GM12875 (cell line): Measurements from ENCODE around the gene MT1E.

Source experiments
- H3K4me3 ChIP-seq: one replicate; pipeline ENCODE4 v1.5.1; 2011; ENCODE audit warnings: low read depth, low read length, control low read depth
- CTCF ChIP-seq: IDR thresholded peaks from 2 replicates; pipeline ENCODE4 v1.5.1; 2011; ENCODE audit warnings: low read depth, mild to moderate bottlenecking, control low read depth, inconsistent platforms, low read length, moderate library complexity, borderline replicate concordance; ENCODE audit not compliant: insufficient read depth

Gene MT1E

DNA sequence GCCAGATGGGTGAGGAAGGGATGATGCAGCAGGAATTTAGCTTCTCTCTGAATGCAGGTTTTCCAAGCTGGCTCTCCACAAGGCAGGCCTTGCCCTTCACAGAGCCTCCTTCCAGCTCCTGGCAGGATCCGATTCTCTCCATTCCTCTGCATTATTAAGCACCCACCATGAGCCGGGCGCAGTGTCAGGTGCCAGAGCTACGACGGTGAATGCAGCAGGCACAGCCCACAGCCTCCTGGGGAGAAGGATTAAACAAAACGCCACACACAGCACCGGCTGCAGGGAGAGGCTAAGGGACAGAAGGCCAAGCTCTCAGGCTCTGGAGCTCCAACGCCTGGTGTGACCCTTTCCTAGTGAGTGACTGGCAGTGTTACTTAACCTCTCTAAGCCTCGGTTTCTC lies 24.3 kb upstream of the MT1E start:
- no peak overlapping the region for H3K4me3 ChIP-seq
- no peak for TF ChIP-seq CTCF

GRCh38 chr16:56603589-56603988 lies 22.0 kb upstream of the MT1E start:
- 0 out of 2 replicates have a peak, but pooled peaks have one; percentile 16 for TF ChIP-seq CTCF
- H3K4me3 ChIP-seq: no peak overlapping the region

DNA sequence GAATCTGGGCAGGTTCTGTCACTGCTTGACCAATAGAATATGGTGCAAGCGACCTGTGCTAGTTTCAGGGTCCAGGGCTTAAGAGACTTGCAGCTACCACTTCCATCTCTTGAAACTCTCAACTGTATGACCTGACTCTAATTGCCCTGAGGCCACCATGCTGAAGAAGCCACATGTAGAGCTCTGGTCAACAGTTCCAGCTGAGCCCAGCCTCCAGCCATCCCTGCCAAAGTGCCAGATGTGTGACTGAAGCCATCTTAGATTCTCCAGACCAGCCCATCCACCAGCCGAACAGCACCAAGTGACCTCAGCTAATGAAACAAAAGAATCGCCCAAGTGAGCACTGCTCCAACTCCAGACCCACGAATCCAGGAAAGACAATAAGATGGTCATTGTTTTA lies 20.6 kb upstream of the MT1E start:
- H3K4me3 ChIP-seq: no peak overlapping the region
- TF ChIP-seq CTCF: no peak

DNA sequence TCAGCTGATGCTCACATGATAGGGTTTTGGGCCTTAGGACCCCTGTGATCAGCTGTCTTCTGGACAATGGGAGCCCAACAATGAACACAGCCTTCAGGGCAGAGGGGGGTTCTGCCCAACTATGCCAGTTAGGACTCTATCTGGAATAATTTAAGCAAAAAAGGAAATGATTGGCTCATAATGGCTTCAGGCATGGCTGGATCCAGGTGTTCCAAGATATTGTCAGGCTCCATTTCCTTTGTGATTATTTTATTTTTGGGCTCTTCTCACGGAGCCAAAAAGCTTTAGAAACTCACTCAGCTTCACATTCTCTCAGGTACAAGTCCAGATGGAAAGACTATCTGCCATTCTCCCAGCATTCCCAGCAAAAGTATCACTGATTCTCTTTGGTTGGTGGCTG lies 20.1 kb upstream of the MT1E start:
- H3K4me3 ChIP-seq: no peak overlapping the region
- no peak for TF ChIP-seq CTCF

DNA sequence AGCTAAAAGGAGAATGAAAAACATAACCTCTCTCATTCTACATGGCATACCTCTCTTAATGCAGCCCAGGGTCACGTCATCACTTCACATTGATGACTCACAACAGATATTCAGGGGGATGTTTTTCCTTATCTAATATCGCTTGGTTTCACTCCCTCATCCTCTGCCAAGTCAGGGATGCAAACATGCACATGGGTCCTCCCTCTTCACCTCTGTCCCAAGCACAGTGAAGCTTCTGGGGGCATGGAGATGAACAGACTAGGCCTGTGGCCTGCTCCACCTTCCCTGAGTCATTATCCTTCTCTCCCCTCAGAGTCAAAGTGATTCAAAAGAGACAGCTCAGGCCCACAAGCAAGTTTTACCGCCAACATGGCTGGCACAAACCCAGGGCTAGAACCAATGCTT lies 19.5 kb upstream of the MT1E start:
- H3K4me3 ChIP-seq: no peak overlapping the region
- no peak for TF ChIP-seq CTCF

- no peak overlapping the region for H3K4me3 ChIP-seq
- TF ChIP-seq CTCF: no peak
Observed at GRCh38 chr16:56606476-56607108, 19.0 kb upstream of the MT1E start.

DNA sequence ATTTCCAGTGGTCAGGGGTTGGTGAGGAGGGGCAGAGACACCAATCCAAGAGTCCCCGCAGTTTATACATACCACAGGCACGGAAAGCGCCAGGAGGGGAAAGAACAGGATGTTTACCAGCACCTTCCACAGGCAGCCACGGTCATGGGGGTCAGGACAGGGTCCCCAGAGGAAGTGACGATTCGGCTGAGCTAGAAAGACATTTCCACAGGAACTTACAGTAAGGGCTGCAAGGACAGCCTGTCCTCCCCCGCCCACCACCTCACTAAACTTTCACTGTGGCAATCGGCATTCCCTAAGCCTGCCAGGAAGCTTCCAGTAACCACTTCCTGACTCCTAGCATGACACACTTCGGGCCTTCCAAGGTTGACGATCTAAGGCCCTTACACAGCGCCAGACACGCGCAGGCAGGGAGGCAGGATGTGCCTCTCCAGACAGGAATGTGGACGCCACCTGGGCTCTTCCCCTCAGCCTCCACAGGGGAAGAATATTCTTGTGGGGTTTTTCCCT lies 18.4 kb upstream of the MT1E start:
- no peak for TF ChIP-seq CTCF
- H3K4me3 ChIP-seq: no peak overlapping the region
